AML-193 (cell line): ENCODE results near the gene FCMR.
A peak's percentile ranks its signal among the peaks of the same experiment; 100 is the strongest.

Experiments used
- DNase-seq, 2 experiments: peaks; one replicate each; lab custom pipeline; 2025; lab: John Stamatoyannopoulos, UW

The FCMR gene

GRCh38 chr1:206923009-206923960 lies 1.5 kb upstream of the FCMR start:
- DNase-seq: no peak

GRCh38 chr1:206922524-206922923 lies 783 bp upstream of the FCMR start:
- no peak for DNase-seq

GRCh38 chr1:206918076-206918475 lies 3.7 kb downstream of the FCMR start:
- no peak for DNase-seq

GRCh38 chr1:206916000-206916709 lies 5.6 kb downstream of the FCMR start:
- no peak for DNase-seq

- DNase-seq: no peak
Observed at GRCh38 chr1:206915030-206915735, 6.6 kb downstream of the FCMR start.

GRCh38 chr1:206913766-206914537 lies 7.8 kb downstream of the FCMR start:
- DNase-seq: no peak

GRCh38 chr1:206912445-206913095 lies 9.2 kb downstream of the FCMR start:
- DNase-seq: peak; percentile 65 to 67

GRCh38 chr1:206911064-206911663 lies 10.6 kb downstream of the FCMR start:
- peak; percentile 46 for DNase-seq

- DNase-seq: no peak
Observed at GRCh38 chr1:206909883-206910318, 11.8 kb downstream of the FCMR start.

GRCh38 chr1:206909161-206909882 lies 12.4 kb downstream of the FCMR start:
- no peak for DNase-seq

GRCh38 chr1:206908038-206908437 lies 13.7 kb downstream of the FCMR start:
- no peak for DNase-seq

- no peak for DNase-seq
Observed at GRCh38 chr1:206907304-206907991, 14.3 kb downstream of the FCMR start.

- no peak for DNase-seq
Observed at GRCh38 chr1:206905295-206906164, 16.2 kb downstream of the FCMR start.

GRCh38 chr1:206904423-206905142 lies 17.2 kb downstream of the FCMR start:
- no peak for DNase-seq

- no peak for DNase-seq
Observed at GRCh38 chr1:206903687-206904086, 18.1 kb downstream of the FCMR start.

- DNase-seq: no peak
Observed at GRCh38 chr1:206902702-206903101, 19.0 kb downstream of the FCMR start.

GRCh38 chr1:206901944-206902343 lies 19.8 kb downstream of the FCMR start:
- DNase-seq: no peak

- no peak for DNase-seq
Observed at GRCh38 chr1:206900149-206900548, 21.6 kb downstream of the FCMR start.
